Calu3 (cell line): Measurements from ENCODE around the gene SLC22A23. TPM values are rescaled to one million over a fixed set of nuclear protein-coding genes. Genes with fewer than 3 reads are reported as not detected.

Experiments used
- BruUV-seq: library from RNA; stranded (reverse); fragments of 400-500 nt; replicated peaks from 2 replicates; lab custom pipeline; 2021; lab: Mats Ljungman, UMichigan
- CTCF ChIA-PET: fragments of 300-600 bp; sonication (Branson Sonifier 250); formaldehyde crosslinking; loops from one replicate; lab custom pipeline; 2022; ENCODE audit warnings: antibody characterized with exemption; lab: Charles Lee
- DNase-seq: peaks from one replicate; pipeline ENCODE4 v3.0.0; 2022
- H3K27ac Mint-ChIP-seq: one replicate; pipeline ENCODE4 v1.8.0; 2022; ENCODE audit warnings: mixed read lengths; ENCODE audit not compliant: unreplicated experiment
- H3K27me3 Mint-ChIP-seq: one replicate; pipeline ENCODE4 v1.8.0; 2022; ENCODE audit warnings: mixed read lengths; ENCODE audit not compliant: unreplicated experiment
- H3K36me3 Mint-ChIP-seq: one replicate; pipeline ENCODE4 v1.8.0; 2022; ENCODE audit warnings: mild to moderate bottlenecking, moderate library complexity, mixed read lengths; ENCODE audit not compliant: insufficient read depth, unreplicated experiment
- H3K4me1 Mint-ChIP-seq: one replicate; pipeline ENCODE4 v1.8.0; 2022; ENCODE audit warnings: mild to moderate bottlenecking, low read depth, mixed read lengths; ENCODE audit not compliant: unreplicated experiment
- H3K4me3 Mint-ChIP-seq: one replicate; pipeline ENCODE4 v1.8.0; 2022; ENCODE audit warnings: mild to moderate bottlenecking, low read depth, moderate library complexity, mixed read lengths; ENCODE audit not compliant: unreplicated experiment
- H3K9me3 Mint-ChIP-seq: one replicate; pipeline ENCODE4 v1.8.0; 2022; ENCODE audit warnings: low read depth, mixed read lengths; ENCODE audit not compliant: unreplicated experiment
- intact Hi-C: fragments of 100-400 bp; cut with micrococcal nuclease; formaldehyde crosslinking; loops from one replicate; pipeline ENCODE4 v1.10.0; 2022; ENCODE audit not compliant: unreplicated experiment
- total RNA-seq: library from RNA; stranded (reverse); gene quantifications from 2 replicates; pipeline ENCODE4 v1.2.3, GENCODE V29; 2022
- TF ChIP-seq, protein P1 (sequence below): fragments of 200-600 bp; IDR thresholded peaks from one replicate; pipeline ENCODE4 v1.8.0; 2022; ENCODE audit warnings: antibody characterized with exemption; ENCODE audit not compliant: unreplicated experiment

The SLC22A23 gene
- total RNA-seq, 1 experiment from 2014 or later, result 3.9 TPM

DNA sequence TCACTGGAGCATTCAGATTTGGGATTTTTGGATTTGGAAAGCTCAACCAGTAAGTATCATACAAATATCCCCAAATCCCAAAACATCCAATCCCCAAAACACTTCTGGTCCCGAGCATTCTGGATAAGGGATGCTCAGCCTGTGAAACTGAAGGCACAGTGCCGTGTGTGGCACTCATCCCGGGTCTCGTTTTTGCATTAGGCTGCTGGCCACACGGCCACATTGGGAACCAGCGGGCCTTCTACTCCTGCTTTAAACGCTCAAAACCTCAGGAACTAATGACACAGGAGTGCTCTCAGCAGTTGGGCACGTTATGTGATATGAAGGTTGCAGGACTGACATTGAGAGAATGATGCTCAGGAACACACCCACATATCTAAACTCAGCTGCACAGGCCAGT, 162.5 kb downstream of the SLC22A23 start:
- Mint-ChIP-seq H3K27me3 (peaks cover 31% of the 10 kb centered on the region), H3K36me3 (no peaks in the 10 kb centered on the region), H3K9me3 (no peaks in the 10 kb centered on the region), H3K4me3 (no peak overlapping the region), H3K27ac (no peak overlapping the region), H3K4me1 (no peaks in the 10 kb centered on the region)
- TF ChIP-seq, protein P1, sequence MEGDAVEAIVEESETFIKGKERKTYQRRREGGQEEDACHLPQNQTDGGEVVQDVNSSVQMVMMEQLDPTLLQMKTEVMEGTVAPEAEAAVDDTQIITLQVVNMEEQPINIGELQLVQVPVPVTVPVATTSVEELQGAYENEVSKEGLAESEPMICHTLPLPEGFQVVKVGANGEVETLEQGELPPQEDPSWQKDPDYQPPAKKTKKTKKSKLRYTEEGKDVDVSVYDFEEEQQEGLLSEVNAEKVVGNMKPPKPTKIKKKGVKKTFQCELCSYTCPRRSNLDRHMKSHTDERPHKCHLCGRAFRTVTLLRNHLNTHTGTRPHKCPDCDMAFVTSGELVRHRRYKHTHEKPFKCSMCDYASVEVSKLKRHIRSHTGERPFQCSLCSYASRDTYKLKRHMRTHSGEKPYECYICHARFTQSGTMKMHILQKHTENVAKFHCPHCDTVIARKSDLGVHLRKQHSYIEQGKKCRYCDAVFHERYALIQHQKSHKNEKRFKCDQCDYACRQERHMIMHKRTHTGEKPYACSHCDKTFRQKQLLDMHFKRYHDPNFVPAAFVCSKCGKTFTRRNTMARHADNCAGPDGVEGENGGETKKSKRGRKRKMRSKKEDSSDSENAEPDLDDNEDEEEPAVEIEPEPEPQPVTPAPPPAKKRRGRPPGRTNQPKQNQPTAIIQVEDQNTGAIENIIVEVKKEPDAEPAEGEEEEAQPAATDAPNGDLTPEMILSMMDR, result no peak
- no TSS peak for BruUV-seq
- CTCF ChIA-PET, result no interaction called here
- no peak for DNase-seq
- intact Hi-C loops, result no loop called here

DNA sequence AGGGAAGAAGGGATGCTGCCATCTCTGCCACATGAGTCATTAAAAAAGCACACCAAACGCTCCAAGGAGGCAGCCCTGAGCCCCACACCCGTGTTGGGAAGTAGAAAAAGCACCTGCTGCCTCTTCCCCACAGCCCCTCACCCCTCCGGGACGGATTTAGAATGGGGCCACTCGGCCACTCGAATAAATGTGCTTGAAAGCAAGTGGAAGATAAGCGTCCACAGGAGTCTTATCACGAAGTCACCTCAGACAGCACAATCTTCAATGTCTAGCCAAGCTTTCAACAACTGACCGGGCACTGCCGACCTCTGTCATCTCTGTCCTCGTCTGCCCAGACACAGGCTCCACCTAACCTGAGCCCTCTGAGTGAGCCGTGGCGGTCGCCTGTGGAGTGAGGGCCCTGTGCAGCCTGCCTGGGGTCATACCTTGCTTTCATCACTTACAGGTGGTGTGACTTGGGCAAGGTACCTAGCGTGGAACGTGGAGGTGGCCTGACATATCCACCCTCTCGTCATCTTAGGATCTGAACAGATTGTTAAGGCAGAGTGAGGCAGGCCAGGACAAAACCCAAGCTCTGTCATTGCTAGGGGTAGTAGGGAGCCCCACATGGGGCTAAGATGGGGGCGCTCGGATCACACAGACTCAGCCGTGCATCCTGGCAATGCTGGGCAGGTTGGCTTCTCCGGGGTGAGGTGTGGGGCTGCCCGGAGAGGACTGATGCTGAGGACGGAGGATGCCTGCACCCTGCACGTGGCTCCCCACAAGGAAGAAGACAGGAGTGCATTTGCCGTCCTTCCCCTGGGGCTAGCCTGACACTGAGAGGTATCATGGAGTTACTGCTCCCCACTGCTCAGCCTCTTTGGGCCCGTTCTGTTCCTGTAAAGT, 163.3 kb downstream of the SLC22A23 start:
- TF ChIP-seq, protein P1, result no peak
- no peak overlapping the region for H3K27ac Mint-ChIP-seq
- no peaks in the 10 kb centered on the region for H3K9me3 Mint-ChIP-seq
- intact Hi-C loops, result no loop called here
- H3K4me1 Mint-ChIP-seq, result no peaks in the 10 kb centered on the region
- no peaks in the 10 kb centered on the region for H3K36me3 Mint-ChIP-seq
- CTCF ChIA-PET, result no interaction called here
- BruUV-seq, result no TSS peak
- H3K4me3 Mint-ChIP-seq, result no peak overlapping the region
- no peak for DNase-seq
- H3K27me3 Mint-ChIP-seq, result peaks cover 31% of the 10 kb centered on the region

DNA sequence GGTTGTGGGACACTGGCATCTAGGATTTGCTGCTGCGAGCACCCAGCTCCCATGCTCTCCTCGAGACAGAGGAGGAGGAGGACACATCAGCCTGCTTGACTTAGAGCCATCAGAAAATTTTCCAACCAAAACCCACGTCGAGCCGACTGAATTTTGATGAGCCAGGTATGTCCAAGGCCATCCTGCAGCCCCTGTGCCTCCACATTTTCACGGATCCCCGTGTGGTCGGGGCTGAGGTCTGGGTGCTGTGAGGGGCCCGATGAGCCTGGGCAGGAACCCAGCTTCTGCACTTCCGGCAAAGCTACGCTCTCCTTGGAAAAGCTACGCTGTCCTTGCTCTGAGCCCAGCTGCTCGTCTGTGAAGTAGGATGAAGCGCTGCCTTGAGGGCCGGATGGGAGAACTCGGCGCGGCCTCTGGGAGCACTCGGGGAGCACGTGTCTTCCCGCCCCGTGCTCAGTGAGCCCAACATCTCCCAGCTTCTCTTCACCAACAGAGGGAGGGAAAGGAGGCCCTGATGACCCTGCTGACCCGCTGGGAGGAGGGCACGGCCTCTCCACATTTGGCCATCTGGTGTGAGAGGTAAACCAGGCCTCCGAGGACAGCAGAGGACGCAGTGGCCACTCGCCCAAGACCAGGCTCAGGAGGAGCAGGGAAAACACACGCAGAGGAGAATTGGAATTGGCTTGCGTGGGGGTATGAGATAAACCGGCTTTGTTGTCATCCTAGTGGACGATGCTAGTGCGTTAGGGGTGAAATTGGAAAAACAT, 164.2 kb downstream of the SLC22A23 start:
- Mint-ChIP-seq H3K4me1 (no peaks in the 10 kb centered on the region), H3K27ac (no peak overlapping the region), H3K9me3 (no peaks in the 10 kb centered on the region), H3K36me3 (no peaks in the 10 kb centered on the region), H3K4me3 (no peak overlapping the region), H3K27me3 (peaks cover 31% of the 10 kb centered on the region)
- CTCF ChIA-PET, result no interaction called here
- TF ChIP-seq, protein P1, result no peak
- no TSS peak for BruUV-seq
- intact Hi-C loops, result no loop called here
- DNase-seq, result no peak

DNA sequence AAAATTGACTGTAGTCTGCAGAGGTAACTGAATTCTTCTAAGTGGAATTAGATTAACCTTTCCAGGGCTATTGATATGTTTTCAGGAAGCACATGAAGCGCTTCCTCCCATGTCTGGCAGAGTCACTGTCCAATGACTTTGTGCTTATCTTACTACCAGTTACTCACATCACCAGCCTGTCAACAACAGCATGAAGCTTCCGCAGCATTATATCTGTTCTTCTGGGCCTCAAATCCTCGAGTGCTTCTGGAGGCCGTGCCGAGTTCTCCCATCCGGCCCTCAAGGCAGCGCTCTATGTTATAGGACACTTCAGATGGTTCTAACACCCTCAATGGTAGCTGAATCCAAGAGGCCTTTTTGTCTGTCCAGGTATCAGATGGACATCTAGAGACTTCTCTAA, 164.9 kb downstream of the SLC22A23 start:
- TF ChIP-seq, protein P1, result no peak
- no peaks in the 10 kb centered on the region for H3K4me1 Mint-ChIP-seq
- no TSS peak for BruUV-seq
- no peaks in the 10 kb centered on the region for H3K9me3 Mint-ChIP-seq
- H3K27ac Mint-ChIP-seq, result no peak overlapping the region
- no peak for DNase-seq
- intact Hi-C loops, result no loop called here
- H3K36me3 Mint-ChIP-seq, result no peaks in the 10 kb centered on the region
- H3K4me3 Mint-ChIP-seq, result no peak overlapping the region
- H3K27me3 Mint-ChIP-seq, result peaks cover 31% of the 10 kb centered on the region
- CTCF ChIA-PET, result no interaction called here
